Fibroblast of skin of scalp (primary cell): ENCODE measurements around the gene HSPG2.
"Not testable (repeated sequence)": the region's sequence is repeated elsewhere in the genome, so short reads cannot be mapped to it uniquely, and the experiment has no call there.

Experiments
- DNase-seq: peaks from one replicate; pipeline ENCODE4 v3.0.0-alpha.2; 2013

The HSPG2 gene

DNA sequence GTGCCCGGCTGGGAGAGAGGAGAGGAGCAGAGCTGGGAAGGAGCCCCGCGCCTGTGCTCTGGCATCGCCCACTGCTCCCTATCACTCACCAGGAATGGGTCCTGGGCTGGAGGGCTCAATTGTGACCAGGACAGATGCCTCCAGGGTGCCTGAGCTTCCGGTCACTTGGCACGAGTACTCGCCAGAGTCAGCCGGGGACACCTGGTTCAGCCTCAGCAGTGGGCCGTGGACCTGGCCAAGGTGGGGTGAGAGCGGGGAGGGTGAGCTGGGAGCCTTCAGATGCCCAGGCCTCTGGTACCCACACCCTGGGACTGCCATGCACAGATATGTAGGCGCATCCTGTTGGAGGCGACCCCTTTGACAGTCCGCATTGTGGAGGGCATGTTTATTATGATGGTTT is 93.9 kb downstream of the HSPG2 start:
- DNase-seq: no peak

DNA sequence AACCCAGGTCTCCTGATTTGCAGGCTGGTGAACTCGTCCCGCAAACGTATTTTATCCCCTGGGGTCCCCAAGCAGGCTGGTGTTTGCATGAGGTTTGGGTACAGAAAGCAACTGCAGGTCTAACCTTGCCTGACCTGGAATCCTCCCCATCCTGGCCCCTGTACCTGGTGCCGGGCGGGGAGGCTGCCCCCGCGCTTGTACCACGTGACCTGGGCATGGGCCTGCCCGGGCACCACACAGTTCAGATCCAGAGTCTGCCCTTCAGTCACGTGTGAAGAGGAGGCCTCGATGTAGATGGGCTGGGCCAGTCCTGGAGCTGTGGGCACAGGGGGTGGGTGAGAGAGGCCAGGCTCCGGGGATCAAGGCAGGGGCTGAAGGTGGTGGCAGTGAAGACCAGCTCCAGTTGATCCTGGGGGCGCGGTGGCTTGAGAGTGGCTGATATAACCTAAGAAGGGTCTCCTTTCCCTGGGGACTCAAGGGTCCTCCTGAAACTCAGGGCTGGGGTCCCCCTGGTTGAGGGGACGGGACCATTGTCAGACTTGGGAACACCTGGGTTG is 94.4 kb downstream of the HSPG2 start:
- no peak for DNase-seq

DNA sequence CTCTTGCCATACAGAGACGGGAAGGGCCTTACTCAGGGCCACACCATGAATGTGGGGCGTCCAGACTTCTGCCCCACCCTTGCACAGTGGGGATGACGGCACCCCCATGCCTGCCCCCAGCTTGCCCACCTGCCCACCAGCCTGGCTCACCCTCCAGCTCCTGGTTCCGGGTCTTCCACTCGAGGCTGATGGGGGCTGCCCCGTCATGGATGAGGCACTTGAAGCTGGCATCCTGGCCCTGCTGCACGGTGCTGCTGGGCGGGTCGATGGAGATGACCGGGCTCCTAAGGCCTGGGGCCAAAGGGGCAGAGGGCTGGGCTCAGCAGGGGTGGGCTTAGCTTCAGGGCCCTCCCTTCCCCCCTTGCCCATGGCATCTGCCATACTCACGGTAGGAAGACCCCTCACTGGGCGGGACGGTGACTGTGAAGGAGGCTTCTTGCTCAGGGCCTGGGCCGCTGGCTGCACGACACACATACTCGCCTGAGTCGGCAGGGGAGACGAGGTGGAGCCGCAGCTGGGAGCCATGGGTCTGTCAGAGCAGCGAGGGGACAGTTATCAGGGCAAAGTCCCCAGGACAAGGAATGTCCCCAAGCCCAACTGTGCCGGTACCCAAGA is 95.2 kb downstream of the HSPG2 start:
- no peak for DNase-seq

DNA sequence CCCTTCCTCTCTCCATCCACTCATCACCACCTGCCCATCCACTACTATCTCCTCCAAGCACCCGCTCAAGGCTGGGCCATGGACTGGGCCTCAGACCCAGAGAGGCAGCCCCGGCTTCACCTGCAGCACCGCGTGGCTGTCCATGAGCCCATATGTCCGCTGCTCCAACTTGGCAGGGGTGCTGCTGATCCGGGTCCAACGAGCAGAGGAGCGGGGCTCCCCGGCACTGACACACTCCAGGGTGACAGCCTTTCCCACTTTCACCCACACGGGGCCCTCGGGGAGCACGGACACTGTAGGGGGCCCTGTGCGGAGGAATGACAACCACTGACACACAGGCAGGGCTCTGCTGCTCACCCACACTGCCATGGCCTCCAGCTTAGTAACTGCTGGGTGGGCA is 96.1 kb downstream of the HSPG2 start:
- DNase-seq: no peak

DNA sequence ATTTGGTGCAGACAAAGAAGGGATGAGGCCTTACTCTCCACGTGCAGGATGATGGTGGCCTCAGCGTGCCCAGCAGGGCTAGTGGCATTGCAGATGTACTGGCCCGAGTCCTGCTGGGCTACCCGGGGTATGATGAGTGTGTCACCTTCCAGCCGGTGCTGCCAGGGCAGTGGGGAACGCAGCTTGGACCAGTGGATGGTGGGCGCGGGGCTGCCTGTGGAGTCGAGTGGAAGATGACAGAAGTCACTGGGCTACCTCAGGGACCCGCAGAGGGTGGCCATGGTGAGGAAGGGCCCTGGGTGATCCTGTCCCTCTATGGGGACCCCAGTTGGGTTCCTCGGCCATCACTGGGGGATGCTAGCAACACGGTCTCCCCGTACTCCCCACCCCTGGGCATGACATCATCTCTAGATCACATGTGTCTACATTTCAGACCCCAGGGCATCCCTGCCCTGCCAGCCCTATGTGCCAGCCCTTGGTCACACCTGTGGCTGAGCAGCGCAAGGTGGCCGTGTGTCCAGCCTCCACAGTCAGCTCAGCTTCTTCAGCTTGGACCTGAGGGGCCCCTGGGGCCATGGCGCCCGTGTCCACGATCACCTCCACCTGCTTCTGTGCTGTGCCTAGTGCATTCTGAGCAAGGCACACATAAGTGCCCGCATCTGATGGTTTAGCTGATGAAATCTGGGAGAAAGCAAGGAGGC is 97.6 kb downstream of the HSPG2 start:
- no peak for DNase-seq

DNA sequence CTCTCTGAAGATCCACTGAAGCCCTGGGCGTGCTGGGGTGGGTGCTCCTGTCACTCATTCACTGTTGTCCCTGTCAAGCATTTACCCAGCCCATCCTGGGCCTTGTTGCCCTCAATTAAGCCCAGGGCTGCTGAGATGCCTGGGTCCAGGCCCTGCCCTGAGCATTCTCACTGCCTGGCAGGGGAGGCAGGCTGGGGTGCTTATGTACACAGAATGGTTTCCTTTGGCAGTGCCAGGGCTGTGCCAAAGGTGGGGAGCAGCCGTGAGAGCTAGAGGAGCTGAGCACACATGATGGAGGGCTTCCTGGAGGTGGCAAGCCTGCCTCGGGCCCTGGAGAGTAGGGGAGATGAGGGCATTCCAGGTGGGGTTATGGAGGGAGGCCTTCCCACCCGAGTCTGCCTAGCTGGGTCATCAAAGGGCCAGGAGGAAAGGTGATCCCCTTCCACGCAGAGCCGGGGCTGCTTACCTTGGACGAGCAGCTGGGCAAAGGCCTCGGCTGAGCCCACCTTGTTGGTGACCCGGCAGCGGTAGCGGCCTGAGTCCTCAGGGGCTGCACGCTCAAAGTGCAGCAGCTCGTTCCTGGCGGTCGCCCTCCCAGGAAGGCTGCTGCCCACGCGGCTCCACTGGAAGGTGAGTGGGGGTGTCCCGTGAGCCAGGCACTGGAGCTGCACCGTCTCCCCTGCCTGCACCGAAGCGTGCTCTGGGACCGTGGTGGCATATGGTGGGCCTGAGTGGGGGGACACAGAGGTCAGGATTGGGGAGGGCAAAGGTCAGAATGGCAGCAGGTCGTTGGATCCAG is 98.6 kb downstream of the HSPG2 start:
- no peak for DNase-seq

DNA sequence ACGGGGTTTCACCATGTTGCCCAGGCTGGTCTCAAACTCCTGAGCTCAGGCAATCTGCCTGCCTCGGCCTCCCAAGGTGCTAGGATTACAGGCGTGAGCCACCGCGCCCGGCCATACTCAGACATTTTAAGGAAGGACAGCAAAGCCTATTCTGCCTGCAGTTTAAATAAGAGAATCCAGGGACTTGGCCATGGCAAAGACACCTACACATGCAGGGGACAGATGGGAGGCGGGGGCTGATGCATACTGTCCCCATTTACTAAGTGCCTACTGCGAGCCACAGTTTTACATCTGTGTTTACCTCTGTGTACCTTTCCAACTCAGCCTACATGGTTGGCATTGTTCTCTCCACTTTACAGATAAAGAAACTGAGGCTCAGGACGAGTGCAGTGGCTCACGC is 99.6 kb downstream of the HSPG2 start:
- DNase-seq: no peak

DNA sequence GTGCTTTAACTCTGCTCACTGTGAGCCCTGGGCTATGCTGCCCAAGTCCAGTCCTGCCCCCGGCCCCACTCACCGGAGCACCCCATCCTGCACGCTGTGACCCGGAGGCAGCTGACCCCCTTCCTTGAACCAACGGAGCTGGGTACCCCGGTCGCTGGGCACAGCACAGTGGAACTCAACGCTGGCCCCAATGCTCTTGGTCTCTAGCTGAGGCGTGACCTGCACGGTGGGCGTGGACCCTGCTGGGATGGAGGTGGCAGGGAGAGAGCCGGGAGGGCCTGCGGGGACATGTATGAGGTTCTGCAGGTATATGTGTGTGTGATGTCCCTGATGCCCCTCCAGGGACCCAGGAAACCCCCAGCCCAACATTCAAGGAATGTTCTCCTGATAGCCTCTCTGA is 100.4 kb downstream of the HSPG2 start:
- no peak for DNase-seq

DNA sequence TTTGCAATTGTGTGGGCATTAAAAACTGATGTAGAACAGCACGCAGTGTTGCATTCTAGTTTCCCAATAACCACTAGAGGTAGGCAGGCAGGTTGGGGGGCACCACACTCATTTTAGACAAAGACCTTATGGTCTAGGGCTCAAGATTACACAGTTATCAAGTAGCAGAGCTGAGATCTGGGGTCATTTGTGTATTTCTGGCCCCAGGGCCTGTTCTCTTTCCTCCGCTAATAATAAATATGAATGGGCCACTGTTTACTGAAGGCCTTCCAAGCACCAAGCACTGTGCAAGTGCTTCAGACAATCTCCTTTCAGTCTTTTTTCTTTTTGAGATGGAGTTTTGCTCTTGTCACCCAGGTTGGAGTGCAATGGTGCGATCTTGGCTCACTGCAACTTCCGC is 101.1 kb downstream of the HSPG2 start:
- no peak for DNase-seq

DNA sequence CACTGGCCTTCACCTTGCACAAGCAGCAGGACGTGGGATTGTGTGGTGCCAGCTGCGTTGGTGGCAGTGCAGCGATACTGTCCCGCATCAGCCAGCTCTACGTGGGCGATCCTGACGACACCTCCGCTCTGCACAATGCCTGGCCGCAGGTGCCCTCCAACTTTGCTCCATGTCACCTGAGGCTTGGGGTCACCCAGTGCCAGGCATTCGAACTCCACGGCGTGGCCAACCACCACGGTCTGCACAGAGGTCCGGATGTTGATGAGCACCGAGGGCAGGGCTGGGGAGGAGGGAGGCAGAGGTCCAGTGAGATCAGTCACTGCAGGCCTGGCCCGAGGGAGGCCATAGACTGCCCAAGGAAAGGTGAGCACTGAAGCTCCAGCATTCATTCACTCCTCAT is 102.4 kb downstream of the HSPG2 start:
- no peak for DNase-seq

DNA sequence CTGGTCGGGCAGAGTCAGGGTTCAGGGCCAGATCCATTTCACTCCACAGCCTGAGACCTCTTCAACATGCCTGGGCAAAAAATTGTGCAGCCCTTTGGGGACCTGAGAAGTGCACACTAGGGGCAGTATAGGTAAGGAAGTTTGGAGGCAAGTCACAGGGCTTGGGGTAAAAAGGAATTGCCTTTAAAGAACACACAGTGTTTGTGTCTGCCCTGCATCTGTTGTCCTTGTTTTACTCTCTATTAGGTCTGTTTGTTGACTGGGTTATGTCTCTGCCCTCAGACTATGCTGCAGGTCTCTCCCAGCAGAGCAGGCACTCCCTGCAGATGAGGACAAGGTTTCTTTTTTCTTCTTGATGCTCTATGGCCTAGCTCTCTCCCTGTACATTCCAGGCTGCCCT is 103.0 kb downstream of the HSPG2 start:
- no peak for DNase-seq

DNA sequence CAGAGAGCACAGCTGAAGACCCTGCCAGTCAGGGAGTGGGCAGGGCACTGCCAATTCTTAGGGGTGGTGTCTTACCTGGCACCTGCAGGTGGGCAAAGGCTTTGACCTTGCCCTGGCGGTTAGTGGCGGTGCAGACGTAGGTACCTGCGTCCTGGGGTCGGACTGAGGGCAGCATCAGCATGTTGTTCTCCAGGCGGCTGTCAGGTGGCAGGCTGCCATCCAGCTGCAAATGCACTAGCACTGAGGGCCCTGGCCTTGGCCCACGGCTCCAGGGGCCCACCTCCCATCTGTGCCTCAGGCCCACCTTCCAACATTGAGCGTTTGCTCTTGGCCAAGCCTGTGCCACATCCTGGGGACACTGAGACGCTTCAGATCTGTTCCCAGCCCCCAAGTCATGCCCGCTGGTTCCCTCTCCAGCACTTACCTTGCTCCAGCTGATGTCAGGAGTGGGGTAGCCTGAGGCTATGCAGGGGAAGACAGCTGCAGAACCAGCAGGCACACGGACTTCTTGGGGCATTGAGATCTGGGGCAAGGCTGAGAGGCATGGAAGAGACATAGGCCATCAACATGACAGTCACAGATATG is 103.6 kb downstream of the HSPG2 start:
- DNase-seq: no peak

DNA sequence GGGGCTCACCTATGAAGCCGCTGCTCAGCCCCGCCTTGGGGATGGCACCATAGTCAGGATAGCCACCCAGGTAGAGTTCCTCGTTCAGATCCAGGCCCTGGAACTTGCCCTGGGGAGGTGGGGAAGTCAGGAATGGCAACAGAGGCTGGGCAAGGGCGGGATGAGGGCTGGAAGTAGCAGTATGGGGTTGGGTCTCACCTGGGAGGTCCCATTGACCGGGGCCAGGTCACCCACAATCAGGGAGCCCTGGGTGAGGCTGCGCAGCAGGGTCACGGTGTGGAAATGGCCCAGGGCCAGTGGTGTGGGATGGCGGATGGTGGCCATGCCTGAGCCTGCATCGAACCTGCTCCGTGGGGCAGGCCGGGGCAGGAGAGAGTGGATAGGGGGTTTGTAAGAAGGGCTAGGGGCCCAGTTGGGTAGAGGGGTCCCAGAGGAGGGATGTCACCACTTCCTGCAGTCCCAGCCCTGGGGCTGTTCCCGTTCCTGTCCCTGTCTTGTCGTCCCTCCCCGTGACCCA is 105.6 kb downstream of the HSPG2 start:
- no peak for DNase-seq

DNA sequence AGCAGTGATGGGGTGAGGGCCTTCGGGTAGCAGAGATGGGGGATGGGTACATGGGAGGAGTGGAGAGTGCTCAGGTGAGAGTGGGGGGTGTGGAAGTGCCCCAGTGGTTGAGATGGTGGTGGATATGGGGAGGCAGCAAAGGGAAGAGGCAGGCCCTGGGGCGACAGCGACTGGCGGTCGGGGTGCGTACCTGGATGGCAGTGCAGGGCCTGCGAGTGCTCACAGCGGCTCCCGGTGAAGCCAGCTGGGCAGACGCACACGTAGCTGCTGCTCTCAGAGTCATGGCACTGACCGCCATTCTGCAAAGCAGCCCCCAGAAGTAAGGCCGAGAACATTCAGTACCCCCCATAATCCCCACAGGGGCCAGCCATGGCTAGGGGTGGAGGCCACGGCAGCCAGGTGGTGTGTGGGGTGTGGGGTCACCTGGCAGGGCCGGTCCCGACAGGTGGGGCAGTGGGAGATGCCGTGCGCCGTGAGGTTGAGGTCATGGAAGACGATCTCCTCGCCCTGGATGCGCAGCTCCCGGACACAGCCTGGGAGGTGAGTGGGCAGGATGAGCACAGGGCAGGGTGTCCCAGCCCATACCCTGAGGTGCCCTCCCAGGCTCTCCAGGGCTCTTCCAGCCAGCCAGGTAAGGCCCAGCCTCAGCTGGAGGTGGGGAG is 106.2 kb downstream of the HSPG2 start:
- DNase-seq: no peak

DNA sequence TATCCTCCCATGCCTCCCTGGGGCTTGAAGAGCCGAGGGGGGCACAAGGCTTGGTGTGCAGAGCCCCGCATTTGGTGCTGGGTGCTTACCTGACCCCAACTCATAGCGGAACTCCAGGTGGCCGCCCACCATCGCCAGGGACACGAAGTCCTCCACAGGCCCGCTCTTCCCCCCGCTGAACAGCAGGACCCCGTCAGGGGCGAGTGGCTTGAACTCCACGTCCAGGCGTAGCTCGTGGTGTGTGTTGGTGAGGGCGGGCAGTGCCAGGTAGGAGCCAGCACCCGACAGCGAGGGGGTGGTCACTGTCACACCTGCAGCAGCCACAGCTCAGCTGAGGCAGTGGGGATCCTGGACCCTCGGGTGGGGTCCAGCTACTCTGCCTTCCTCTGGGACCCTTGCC is 107.8 kb downstream of the HSPG2 start:
- no peak for DNase-seq

DNA sequence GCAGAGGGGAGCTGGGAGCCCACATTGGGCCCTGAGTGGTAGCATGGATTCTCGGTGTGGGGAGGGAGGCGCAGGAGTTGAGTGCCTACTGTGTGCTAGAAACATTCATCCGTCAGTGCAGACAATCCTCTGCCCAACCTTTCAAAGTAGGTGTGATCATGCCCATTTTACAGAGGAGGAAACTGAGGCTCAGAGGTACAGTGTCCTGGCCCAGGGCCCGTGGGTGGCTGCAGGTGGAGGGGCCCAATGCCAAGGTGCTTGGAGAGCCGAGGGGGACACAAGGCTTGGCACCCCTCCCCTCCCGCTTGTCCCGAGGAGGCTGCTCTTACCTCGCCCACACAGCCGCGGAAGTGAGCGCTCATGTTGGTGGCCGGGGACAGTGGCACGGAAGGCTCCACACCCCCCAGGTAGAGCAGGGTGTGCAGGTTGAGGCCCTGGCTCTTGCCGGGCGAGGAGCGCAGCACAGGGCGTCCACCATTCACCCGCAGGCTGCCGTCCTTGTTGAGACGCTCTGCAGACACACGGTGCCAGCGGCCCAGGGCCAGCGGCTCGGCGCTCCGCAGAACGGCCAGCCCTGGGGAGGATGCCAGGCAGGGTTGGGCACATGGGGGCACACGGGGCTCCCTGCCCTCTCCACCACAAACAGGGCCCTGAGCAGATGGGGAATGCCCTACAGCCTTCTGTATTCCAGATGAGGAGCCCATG is 108.5 kb downstream of the HSPG2 start:
- DNase-seq: no peak

DNA sequence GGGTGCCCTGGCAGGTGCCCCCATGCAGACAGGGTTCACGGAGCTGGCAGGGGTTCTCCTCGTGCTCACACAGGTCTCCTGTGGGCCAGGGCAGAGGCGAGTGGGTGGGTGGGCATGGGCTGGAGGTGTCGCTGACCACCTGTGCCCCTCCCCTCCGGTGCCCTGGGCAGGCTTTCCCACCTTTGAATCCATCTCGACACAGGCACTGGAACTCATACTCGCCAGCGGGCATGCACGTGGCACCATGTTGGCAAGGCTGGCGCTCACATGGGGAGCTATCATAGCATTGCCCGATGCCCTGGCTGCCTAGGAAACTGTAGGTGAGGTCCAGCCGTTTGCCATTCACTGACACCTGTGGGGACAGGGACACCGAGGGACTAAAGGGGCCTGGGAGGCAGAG is 109.0 kb downstream of the HSPG2 start:
- no peak for DNase-seq

DNA sequence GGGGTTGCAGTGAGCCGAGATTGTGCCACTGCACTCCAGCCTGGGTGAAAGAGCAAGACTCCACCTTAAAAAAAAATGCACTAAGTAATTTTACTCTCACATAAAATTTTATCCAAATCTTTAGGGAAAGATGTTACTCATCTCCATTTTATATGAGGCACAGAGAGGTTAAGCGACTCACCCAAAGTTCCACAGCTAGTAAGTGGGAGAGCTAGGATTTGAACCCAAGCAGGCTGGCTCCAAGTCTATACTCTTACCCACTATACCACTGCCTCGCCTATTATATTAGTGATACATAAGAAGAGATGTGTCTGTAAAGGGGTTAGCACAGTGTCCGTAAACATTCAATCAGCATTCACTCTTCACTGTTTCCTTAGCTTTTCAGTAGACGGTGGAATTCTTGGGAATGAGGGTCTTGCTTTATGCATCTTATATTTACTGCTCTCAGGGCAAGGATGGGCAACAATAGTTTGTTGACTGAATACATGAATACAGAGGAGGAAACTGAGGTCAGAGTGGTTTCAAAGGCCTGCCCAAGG is 109.9 kb downstream of the HSPG2 start:
- no peak for DNase-seq

DNA sequence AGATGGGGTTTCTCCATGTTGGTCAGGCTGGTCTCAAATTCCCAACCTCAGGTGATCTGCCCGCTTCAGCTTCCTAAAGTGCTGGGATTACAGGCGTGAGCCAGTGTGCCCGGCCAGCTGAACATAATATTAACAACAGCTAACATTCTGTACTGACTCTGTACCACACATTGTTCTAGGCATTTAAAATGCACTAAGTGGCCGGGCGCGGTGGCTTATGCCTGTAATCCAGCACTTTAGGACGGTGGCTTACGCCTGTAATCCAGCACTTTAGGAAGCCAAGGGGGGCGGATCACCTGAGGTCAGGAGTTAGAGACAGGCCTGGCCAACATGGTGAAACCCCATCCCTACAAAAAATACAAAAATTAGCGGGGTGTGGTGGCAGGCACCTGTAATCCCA is 110.4 kb downstream of the HSPG2 start:
- not testable (repeated sequence) for DNase-seq

DNA sequence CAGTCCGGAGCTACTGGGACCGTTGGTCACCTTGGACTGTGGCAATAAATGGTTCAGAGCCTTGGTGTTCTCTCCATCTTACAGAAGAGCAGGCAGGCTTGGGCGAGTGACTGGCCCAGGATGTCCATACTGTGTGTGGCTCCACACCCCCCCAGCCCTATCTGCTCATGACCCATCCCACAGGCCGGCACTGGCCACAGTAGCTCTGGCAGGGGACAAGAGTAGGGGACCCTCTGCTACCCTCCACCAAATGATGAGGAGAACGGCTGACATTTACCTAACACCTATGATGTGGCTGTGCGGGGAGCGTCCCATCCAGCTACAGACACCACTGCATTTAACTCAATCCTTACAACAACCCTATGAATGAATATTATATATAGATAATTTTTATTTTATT is 111.7 kb downstream of the HSPG2 start:
- no peak for DNase-seq

DNA sequence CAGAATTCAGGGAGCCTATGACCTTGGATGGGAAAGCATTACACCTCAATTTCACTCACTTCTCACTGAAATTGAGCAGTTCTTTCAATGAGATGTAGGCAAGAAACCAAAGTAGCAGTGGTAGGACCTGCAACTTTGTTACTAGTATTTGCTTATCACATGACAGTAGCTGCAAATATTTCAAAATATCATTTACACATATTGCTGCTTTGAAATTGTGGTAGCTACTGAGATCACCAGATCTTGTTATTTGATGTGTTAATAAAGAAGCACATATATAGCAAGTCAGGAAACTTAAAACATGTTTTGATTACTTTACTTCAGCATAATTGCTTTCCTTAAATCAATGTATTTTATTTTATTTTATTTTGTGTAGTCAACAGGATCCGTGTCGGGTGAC is 112.2 kb downstream of the HSPG2 start:
- DNase-seq: no peak
